HepG2 (cell line): ENCODE results near the gene GRIK4. TPM values are rescaled to one million over a fixed set of nuclear protein-coding genes. Genes with fewer than 3 reads are reported as not detected.

Source experiments
- GTF3A ChIP-seq: sonication (generic); formaldehyde crosslinking; conservative IDR thresholded peaks from 2 replicates; pipeline ENCODE4 v1.4.0; 2020; ENCODE audit warnings: mild to moderate bottlenecking, missing genetic modification reagents
- KMT2B ChIP-seq: IDR thresholded peaks from 2 replicates; pipeline ENCODE4 v1.6.1; 2016; ENCODE audit warnings: missing genetic modification reagents, missing compliant biosample characterization
- RXRA ChIP-seq: sonication (generic); formaldehyde crosslinking; IDR thresholded peaks from 2 replicates; pipeline ENCODE4 v1.5.1; 2020; ENCODE audit warnings: missing genetic modification reagents
- RXRB ChIP-seq: IDR thresholded peaks from 2 replicates; pipeline ENCODE4 v1.6.1; 2016; ENCODE audit warnings: borderline replicate concordance, missing genetic modification reagents, missing compliant biosample characterization
- SMC3 ChIP-seq: IDR thresholded peaks from 2 replicates; pipeline ENCODE4 v1.6.1; 2011; ENCODE audit warnings: low read length, improper control_type of control experiment
- ZBTB40 ChIP-seq, 2 experiments: fragments of 450-650 bp in 1 of 2; sonication (generic) in 1 of 2; formaldehyde crosslinking in 1 of 2; IDR thresholded peaks; 2 replicates each; pipeline versions ENCODE4 v1.6.1 to v1.8.0; 2016 to 2022; ENCODE audit warnings: antibody characterized with exemption in 1 of 2, mild to moderate bottlenecking in 1 of 2, missing genetic modification reagents in 1 of 2
- ZNF225 ChIP-seq: sonication (generic); formaldehyde crosslinking; IDR thresholded peaks from 2 replicates; pipeline ENCODE4 v1.4.0; 2020; ENCODE audit warnings: mild to moderate bottlenecking, missing genetic modification reagents
- ZNF274 ChIP-seq: sonication (generic); formaldehyde crosslinking; IDR thresholded peaks from 2 replicates; pipeline ENCODE4 v1.5.1; 2020; ENCODE audit warnings: mild to moderate bottlenecking, missing genetic modification reagents
- ZNF510 ChIP-seq: sonication (generic); formaldehyde crosslinking; IDR thresholded peaks from 2 replicates; pipeline ENCODE4 v1.4.0; 2020; ENCODE audit warnings: low read depth, mild to moderate bottlenecking, missing genetic modification reagents
- polyA plus RNA-seq, 8 experiments: library from polyadenylated mRNA; depleted of rRNA in 3 of 8; stranded (reverse) in 7 of 8; unstranded in 1 of 8; fragments of >200 nt; fragmentation: Illumina TruSeq in 4 of 8; extraction: Trizol in 4 of 8; gene quantifications; 2 replicates each; pipeline versions ENCODE4 v1.2.1 to v1.2.3, GENCODE V29; 2011 to 2016; ENCODE audit warnings: low read depth in 4 of 8, missing spikeins in 1 of 8, mixed read lengths in 1 of 8; ENCODE audit not compliant: insufficient read depth in 1 of 8
- total RNA-seq, 5 experiments: library from RNA; depleted of rRNA; stranded (reverse); fragments of >200 nt; fragmentation: Illumina TruSeq; extraction: Trizol; gene quantifications; 2 replicates each; pipeline ENCODE4 v1.2.3, GENCODE V29; 2016; ENCODE audit warnings: low read depth in 1 of 5
- TF ChIP-seq, protein P1 (sequence below), 2 experiments: sonication (generic) in 1 of 2; formaldehyde crosslinking in 1 of 2; IDR thresholded peaks; 2 replicates each; pipeline versions ENCODE4 v1.6.1 to v1.9.0; 2014 to 2022; ENCODE audit warnings: antibody characterized with exemption in 1 of 2, borderline replicate concordance in 1 of 2, inconsistent platforms in 1 of 2, low read depth in 1 of 2, missing genetic modification reagents in 1 of 2
- TF ChIP-seq, protein P2 (sequence below): sonication (generic); formaldehyde crosslinking; IDR thresholded peaks from 2 replicates; pipeline ENCODE4 v1.4.0; 2020; ENCODE audit warnings: mild to moderate bottlenecking, missing genetic modification reagents

Gene GRIK4
- total and polyA plus RNA-seq, 2 of the 13 experiments (the other 11 are each of a cell fraction or from before 2014, with no cell fraction given): 0.04 to 0.07 TPM

- TF ChIP-seq, protein P1, sequence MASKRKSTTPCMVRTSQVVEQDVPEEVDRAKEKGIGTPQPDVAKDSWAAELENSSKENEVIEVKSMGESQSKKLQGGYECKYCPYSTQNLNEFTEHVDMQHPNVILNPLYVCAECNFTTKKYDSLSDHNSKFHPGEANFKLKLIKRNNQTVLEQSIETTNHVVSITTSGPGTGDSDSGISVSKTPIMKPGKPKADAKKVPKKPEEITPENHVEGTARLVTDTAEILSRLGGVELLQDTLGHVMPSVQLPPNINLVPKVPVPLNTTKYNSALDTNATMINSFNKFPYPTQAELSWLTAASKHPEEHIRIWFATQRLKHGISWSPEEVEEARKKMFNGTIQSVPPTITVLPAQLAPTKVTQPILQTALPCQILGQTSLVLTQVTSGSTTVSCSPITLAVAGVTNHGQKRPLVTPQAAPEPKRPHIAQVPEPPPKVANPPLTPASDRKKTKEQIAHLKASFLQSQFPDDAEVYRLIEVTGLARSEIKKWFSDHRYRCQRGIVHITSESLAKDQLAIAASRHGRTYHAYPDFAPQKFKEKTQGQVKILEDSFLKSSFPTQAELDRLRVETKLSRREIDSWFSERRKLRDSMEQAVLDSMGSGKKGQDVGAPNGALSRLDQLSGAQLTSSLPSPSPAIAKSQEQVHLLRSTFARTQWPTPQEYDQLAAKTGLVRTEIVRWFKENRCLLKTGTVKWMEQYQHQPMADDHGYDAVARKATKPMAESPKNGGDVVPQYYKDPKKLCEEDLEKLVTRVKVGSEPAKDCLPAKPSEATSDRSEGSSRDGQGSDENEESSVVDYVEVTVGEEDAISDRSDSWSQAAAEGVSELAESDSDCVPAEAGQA (IDR thresholded peaks at IDR 0.05; ENCODE audit: low read depth): no peak
- TF ChIP-seq, protein P1 (CRISPR knock-in tag; IDR thresholded peaks at IDR 0.05; ENCODE audit: borderline replicate concordance): no peak
- TF ChIP-seq SMC3 (no peak), ZNF225 (no peak), ZBTB40 (IDR thresholded peaks at IDR 0.05) (no peak), ZBTB40 (CRISPR knock-in tag; IDR thresholded peaks at IDR 0.05) (peak; percentile 61; the same call in 1 of the 2 replicates), GTF3A (CRISPR knock-in tag) (no peak), RXRA (CRISPR knock-in tag) (peak; percentile 98), ZNF274 (CRISPR knock-in tag) (peak; percentile 50; the same call in 1 of the 2 replicates), RXRB (CRISPR knock-in tag) (peak; percentile 94), KMT2B (CRISPR knock-in tag) (peak; percentile 87), ZNF510 (CRISPR knock-in tag) (no peak)
- TF ChIP-seq, protein P2, sequence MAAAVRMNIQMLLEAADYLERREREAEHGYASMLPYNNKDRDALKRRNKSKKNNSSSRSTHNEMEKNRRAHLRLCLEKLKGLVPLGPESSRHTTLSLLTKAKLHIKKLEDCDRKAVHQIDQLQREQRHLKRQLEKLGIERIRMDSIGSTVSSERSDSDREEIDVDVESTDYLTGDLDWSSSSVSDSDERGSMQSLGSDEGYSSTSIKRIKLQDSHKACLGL: 0 out of 2 replicates have a peak, but pooled peaks have one; percentile 28
Observed at GRCh38 chr11:121023848-121024751, 512.6 kb downstream of the GRIK4 start, which contains the start of gene TBCEL (continued).
